NB4 (cell line): Measurements from ENCODE around the gene HGF.

Experiments used
- CTCF ChIP-seq: IDR thresholded peaks from one replicate; pipeline ENCODE4 v1.5.1; 2012; ENCODE audit warnings: low read depth, low read length
- MAX ChIP-seq: IDR thresholded peaks from 2 replicates; pipeline ENCODE4 v1.6.1; 2011; ENCODE audit warnings: low read depth, low read length

- TF ChIP-seq CTCF = no peak
- no peak for TF ChIP-seq MAX
Measured at GRCh38 chr7:81752318-81752714, 17.5 kb downstream of the HGF start.
